AML-193 (cell line): ENCODE results near the gene MORN2.
A peak's percentile ranks its signal among the peaks of the same experiment; 100 is the strongest.
"Not testable (repeated sequence)": the region's sequence is repeated elsewhere in the genome, so short reads cannot be mapped to it uniquely, and the experiment has no call there.

Experiments used
- DNase-seq, 2 experiments: peaks; one replicate each; lab custom pipeline; 2025; lab: John Stamatoyannopoulos, UW

The MORN2 gene

DNA sequence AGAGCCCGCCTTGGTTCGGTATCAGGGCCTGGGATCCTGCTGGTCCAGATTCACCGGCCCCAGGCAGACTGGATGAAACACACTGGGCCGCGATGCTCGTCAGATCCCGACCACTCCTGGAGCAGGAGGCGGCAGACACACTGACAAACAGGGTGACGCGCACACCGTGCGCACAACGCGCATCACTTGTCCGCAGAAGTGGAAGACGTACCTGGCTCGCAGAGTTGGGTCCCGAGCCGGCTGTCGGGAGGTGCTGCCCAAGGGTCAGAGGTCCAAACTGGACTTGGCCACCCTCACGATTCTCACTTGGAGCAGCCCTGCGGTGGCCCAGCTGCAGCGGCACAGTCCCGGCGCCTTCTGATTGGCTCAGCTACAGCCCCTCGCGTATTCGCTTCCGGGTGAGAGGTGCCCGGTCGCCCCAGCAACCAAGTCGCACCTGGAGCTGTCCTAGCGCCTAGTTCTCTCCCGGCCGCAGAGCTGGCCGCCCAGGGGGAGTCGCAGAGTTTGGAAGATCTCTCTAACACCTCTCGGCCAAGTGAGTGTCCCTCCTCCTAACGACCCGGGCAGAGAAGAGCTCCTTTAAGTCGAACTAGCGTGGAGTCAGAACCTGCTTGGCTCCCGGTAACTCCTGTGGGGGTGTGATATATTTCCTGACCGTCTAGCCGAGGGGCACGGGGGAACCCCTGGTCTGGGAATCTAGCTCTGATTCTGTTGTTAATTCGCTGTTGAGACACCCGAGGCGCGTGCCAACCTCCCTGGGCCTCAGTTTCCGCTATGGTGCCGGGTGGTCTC, at the start of gene MORN2, which contains the start of gene DHX57:
TSS of gene MORN2 (plus strand) at position 401 of the 792 bp plus-strand sequence.
TSS of gene DHX57 (minus strand) at position 359 of the 792 bp plus-strand sequence. CDS start 7,529 bp downstream, outside the sequence.
- peak; percentile 55 to 72 for DNase-seq

DNA sequence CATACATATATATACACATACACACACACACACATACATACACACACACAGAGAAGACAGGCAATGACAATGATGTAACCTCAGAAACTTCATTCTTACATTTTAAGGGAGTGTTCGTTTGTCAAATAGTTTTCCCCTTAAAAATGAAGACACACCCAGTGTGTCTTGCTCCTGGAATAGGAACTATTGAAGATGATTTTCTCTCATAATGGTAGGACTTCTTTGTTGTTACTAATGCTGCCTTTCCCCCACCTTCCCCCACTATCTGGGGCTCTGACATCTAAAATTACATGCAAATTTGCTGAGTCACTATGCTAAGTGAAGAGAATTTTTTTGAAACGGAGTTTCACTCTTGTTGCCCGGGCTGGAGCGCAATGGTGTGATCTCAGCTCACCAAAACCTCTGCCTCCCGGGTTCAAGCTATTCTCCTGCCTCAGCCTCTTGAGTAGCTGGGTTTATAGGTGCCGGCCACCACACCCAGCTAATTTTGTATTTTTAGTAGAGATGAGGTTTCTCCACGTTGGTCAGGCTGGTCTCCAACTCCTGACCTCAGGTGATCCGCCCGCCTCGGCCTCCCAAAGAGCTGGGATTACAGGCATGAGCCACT, 48.1 kb upstream of the MORN2 start:
- DNase-seq: not testable (repeated sequence)

DNA sequence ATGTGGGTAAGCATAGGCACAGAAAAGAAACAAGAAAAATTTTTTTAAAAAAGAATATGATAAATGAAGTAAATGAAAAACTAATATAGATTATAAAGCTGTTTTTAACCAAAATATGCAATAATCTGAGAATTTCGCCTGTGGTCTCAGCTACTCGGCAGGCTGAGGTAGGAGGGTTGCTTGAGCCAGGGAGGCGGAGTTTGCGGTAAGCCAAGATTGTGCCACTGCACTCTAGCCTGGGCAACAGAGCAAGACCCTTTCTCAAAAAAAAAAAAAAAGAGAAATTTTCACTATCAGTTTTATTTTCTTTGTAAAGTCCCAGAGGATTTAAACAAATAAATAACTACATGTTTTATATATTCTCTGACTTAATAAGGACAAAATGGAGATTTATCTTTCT, 47.3 kb upstream of the MORN2 start:
- no peak for DNase-seq

DNA sequence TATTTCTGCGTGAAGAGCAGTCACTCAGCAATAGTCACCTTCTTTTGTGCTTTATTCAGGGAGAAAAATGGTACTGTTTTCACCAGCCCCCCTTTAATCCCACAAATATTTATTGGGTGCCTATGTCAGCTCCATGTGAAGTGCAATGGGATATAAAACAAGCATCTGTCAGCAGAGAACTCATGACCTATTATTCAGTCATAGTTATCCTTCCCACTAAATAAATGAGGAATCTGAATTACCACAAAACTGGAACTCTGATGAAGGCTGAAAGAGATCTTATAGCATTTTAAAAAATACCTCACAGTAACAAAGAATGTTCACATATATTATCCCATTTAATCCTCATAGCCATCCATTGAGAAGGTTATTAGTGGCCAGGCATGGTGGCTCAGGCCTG, 45.8 kb upstream of the MORN2 start:
- DNase-seq: no peak

DNA sequence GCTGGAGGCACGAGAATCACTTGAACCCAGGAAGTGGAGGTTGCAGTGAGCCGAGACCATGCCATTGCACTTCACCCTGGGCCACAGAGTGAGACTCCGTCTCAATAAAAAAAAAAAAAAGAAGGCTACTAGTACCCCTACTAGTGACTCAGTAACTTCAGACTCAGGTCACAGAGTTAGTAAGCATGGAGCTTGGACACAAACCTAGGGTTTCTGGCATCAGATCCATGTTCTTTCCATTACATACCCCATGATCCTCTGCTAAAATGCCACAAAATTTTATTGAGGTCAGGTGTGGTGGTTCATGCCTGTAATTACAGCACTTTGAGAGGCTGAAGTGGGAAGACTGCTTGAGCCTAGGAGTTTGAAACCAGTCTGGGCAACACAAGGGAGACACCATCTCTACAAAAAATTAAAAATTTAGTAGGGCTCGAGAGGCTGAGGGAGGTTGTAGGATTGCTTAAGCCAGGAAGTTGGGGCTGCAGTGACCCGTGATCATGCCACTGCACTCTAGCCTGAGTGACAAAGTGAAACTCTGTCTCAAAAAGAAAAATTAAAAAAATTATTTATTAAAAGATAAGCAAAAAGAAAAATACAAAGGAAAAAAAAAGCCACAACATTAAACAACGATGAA, 45.1 kb upstream of the MORN2 start:
- DNase-seq: peak; percentile 14 to 28

DNA sequence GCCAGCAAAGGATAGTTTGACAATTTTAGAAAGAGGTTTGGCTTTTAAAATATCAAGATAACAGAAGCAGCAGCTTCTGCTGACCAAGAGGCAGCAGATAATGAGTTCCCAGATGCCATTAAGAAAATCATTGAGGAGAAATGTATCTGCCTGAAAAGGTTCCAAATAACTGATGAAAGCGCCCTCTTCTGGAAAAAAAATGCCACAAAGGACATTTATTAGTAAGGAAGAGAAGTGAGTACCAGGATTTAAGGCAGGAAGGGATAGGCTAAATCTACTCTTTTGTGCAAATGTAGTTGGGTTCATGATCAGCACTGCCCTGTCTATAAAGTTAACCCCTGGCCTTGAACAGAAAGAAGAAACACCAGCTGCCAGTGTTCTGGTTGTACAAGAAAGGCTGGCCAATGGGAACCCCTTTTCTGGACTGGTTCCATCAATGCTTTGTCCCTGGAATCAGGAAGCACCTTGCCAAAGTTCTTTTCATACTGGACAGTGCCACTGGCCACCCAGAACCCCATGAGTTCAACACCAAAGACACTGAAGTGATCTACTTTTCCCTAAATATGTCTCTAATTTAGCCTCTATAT, 40.7 kb upstream of the MORN2 start:
- DNase-seq: peak; percentile 26 to 30

DNA sequence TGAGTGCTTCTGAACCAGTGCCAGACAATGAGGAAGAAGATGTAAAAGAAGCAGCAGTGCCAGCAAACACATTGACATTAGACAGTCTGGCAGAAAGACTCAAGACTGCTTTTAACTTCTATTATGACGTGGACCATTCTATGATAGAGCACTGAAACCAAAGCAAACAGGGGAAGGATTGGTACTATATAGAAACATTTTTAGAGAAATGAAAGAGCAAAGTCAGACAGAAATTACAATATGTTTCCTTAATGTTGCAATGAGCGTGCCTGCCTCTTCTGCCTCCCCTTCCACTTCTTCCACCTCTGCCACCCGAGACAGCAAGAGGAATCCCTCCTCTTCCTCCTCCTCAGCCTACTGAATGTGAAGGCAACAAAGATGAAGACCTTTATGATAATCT, 39.8 kb upstream of the MORN2 start:
- no peak for DNase-seq

DNA sequence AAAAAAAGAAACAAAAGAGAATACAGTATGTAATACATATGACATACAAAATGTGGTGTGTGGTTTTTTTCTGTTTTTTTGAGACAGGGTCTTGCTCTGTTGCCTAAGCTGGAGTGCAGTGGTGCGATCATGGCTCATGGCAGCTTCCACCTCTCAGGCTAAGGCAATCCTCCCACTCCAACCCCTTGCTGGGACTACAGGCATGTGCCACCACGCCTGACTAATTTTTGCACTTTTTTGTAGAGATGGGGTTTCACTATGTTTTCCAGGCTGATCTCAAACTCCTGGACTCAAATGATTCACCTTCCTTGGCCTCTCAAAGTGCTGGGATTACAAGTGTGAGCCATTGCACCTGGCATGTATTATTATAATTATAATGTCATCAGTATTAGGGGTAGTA, 39.0 kb upstream of the MORN2 start:
- DNase-seq: no peak

DNA sequence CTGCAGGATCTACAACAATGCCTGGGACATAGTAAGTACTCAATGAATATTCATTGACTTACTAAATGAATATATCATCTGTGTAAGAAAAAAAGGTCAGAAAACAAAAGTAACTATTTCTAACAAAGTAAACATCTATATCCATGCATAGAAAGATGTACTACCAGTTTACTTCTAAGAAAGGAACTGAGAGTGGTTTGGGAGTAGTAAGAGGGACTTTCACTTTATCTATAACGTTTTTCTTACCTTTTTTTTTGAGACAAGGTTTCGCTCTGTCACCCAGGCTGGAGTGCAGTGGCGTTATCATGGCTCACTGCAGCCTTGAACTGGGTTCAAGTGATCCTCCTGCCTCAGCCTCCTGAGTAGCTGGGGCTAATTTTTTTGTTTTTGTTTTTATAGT, 25.7 kb upstream of the MORN2 start:
- no peak for DNase-seq

DNA sequence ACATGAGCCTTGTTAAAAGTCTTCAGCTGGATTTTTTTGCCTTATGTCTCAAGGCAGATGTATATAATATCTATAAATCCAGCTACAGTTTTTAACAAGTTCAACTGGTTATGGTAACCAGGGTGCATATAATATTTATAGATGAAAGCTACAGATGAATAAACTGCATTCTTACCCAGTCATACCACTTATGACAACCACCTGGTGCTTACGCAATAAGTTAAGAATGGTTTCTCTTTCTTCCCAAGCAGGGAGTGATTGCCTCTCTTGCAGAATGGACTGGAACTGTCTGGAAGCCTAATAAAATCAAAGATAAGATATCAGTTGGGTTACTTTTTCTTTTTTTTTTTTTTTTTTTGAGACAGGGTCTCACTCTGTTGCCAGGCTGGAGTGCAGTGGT, 19.6 kb upstream of the MORN2 start:
- no peak for DNase-seq

DNA sequence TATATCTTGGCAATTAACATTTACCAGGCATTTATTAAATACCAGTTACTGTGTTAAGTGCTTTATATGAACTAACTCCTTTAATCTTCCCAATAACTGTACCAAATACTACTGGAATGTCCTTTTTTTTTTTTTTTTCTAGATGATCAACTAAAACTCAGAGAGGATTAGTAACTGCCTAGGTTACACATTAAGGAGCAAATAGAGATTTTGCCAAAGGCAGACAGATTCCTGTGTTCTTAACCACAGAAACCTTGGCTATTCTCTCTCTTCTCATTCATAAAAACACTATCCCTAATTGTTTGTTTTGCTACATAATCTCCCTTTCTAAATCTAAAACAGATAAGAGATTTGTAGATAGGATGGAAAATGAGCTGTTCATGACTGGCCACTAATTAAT, 13.3 kb upstream of the MORN2 start:
- DNase-seq: no peak

DNA sequence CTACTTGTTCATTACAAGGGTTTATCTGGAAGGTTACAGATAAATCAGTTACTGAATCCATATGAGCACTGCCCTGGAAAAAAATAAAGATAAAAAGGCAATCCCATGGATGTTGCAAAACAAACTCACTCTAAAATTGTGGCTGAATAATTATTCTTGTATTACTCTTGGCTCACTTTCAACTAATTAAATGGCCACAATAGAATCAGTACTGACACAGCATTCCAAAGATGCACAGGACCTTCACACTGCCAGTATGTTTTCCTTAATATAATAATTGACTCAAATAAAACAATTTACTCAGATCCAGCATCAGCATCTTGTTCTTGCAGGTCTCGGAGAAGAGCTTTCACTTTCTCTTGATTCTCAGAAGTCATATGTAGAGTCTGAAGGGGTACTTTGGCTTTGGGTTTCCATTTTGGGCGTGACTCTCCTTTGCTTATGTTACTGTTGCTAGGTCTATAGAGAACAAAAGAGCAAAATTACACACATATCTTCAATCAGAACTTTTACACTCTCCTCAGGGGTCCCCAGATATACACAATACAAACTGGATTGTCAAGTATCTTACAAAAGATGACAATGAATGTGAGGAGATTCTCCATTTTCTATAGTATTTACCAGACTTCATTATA, 12.6 kb upstream of the MORN2 start:
- DNase-seq: no peak

DNA sequence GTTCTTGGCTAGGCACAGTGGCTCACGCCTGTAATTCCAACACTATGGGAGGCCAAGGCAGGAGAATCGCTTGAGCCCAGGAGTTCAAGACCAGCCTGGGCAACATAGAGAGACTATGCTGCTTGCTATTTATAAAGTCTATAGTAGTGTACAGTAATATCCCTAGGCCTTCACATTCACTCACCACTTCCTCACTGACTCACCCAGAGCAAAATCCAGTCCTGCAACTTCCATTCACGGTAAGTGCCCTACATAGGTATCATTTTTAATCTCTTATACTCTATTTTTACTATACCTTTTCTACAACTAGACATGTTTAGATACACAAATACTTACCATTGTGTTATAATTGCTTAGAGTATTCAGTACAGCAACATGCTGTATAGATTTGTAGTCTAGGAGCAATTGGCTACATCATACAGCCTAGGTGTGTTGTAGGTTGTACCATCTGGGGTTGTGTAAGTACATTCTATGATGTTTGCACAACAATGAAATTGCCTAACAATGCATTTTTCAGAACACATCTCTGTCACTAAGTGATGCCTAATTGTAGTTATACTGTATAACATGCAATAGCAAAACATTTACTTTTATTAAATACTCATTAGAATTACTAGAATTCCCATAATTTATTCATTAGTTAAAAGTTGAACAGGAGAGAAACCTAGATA, 8.9 kb upstream of the MORN2 start:
- no peak for DNase-seq

DNA sequence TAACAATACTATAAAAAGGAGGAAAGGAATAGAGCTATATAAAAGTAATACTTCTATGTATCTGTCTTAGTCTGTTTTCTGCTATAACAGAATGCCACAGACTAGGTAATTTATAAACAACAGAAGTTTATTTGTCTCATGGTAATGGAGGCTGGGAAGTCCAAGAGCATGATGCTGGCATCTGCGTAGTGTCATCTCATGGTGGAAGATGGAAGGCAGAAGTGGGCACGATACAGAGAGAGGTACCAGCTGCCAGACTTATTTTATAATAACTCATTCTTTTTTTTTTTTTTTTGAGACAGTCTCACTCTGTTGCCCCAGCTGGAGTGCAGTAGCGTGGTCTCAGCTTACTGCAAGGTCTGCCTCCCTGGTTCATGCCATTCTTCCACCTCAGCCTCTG, 4.3 kb upstream of the MORN2 start:
- DNase-seq: no peak

DNA sequence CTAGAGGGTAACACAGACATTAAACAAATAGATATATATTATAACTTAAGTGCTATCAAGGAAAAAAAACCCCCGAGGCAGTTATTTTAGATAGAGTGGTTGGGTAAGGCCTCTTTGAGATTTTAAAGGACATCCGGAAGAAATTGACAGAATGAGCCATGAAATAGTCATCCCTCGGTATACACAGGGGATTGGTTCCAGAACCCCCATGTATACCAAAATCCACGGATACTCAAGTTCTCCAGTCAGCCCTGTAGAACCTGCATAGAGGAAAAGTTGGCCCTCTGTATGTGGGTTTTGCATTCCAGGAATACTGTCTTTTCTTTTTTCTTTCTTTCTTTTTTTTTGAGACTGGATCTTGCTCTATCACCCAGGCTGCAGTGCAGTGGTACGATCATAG, 2.0 kb upstream of the MORN2 start:
- no peak for DNase-seq

DNA sequence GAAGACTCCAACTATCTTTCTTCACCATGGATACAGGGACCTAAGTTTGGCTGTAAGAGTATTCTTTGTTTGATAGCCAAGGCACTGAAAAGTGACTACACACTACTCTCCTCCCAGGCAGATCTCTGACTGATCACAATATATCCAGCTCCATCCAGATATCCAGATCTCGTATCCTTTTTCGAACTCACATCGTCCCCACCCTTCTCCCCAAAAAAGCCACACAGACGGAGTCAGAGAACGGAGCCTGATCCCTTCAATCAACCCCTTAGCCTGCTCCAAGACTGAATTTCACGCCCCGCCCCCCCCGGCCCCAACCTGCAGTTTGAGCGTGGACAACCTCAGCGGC, 575 bp upstream of the MORN2 start:
- DNase-seq: no peak

DNA sequence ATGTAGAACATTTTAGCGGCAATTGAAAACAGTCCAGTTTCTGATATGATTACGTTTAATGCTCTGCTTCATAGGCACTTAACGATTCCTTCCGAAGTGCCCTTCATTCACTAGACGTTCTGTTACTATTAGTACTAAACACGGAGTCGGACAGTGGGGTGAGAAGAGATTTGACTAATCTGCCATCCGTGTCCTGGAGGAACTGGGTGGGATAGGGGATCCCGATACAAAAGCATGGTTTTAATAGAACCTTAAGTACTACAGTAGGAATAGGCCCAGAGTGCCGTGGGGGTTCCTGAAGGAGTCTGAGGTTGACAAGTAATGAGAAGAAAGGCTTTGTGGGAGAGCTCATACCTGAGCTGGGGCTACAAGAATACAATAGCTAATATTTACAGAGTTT, 631 bp downstream of the MORN2 start:
- no peak for DNase-seq

DNA sequence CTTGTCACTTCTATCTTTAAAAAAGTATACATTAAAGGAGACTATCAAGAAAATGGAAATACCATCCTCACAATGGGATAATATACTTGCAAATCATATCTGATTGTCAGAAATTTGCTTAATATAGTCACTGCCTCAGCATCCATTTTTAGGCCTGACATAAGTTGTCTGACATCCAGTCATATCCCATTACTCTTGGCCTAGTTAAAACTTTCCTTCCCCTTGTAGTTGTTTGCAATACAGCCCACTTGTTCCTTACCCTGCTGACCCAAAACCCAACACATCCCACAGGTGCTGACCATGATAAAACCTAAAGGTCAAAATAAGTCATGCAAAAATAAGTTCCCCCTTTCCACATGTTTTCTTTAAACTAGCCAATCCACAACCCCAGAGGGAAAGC, 10.3 kb downstream of the MORN2 start:
- DNase-seq: no peak

DNA sequence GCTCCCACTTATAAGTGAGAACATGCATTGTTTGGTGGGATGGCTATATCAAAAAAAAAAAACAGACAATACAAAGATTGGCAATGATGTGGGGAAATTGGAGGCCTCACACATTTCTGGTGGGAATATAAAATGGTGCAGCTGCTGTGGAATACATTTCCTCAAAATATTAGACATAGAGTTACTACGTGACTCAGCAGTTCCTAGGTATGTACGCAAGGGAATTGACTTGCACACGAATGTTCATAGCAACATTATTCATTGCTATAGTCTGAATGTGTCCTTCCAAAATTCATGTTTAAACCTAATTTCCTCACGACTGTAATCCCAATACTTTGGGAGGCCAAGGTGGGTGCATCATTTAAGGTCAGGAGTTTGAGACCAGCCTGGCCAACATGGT, 11.6 kb downstream of the MORN2 start:
- DNase-seq: no peak

DNA sequence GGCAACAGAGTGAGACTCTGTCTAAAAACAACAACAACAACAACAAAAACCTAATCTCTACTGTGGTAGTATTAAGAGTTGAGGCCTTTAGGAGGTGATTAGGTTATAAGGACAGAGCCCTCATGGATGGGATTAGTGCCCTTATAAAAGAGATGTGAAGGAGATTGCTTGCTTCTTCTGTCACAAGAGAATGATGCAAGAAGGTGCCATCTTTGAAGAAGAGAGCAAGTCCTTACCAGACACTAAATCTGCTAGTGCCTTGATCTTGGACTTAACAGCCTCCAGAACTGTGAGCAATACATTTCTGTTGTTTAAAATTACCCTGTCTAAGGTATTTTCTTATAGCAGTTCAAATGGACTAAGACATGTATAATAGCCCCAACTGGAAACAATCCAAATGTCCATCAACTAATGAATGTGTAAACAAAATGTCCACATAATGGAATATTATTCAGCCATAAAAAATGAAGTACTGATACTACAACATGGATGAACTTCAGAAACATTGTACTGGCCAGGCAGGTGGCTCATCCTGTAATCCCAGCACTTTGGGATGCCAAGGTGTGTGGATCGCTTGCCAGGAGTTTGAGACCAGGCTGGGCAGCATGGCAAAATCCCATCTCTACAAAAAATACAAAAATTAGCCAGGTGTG, 12.3 kb downstream of the MORN2 start:
- no peak for DNase-seq

DNA sequence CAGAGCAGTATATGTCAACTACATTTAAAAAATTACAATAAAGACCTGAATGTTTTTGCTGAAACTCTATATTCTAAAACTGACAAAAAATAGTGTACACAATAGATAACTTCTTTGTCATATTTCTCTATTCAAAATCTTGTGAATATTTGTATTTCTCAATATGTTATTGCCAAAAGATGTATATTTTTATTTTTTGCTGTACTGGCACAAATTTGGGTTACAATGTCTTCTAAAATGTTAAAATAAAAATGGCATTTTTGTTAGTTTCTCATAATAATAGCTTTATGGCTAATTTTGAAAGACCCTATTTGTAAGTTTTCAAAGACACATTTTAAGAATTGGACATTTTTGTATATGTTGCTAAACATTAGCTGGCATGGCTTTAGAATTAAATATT, 13.3 kb downstream of the MORN2 start:
- DNase-seq: no peak
